ENCODE results near the gene BRIP1. TPM values are rescaled to one million over a fixed set of nuclear protein-coding genes. Genes with fewer than 3 reads are reported as not detected.
"Not testable (repeated sequence)": the region's sequence is repeated elsewhere in the genome, so short reads cannot be mapped to it uniquely, and the experiment has no call there.

BRIP1 gene
- total and polyA plus RNA-seq, 4 donors, result 3.4 to 7.9 (median 6.2) TPM

DNA sequence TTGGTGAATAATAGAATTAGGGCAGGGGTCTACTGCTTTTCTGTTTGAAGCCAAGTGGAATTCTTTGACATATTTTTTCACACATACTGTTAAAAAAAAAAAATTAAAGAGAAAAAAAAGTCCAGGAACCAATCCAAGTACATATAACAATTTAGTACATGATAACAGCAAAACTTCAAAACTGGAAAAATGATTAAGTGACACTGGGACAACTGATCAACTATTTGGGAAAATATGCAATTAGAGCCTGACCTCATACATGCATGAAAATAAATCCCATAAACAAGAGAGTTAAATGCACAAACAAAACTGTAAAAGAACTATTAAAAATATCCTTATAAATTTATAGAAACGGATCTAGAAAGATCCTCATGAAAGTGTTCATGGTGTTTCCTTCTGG lies 27.7 kb downstream of the BRIP1 start:
- no peaks in the 10 kb centered on the region for H3K36me3 ChIP-seq (ENCODE audit: control insufficient read depth, insufficient read depth, low read length)
- H3K27ac ChIP-seq (ENCODE audit: low read depth, low read length), result no peak overlapping the region
- H3K27me3 ChIP-seq (ENCODE audit: control insufficient read depth, insufficient read depth, low read length), result no peaks in the 10 kb centered on the region
- H3K4me3 ChIP-seq (ENCODE audit: low read depth, low read length), result no peak overlapping the region
- H3K4me1 ChIP-seq (ENCODE audit: control insufficient read depth, insufficient read depth, low read length), result no peaks in the 10 kb centered on the region
- DNase-seq (ENCODE audit: low read depth in 4 of 6, low spot score in 6 of 6), result no peak
- no CpG with 5 or more reads among the region's 1 CpG for WGBS (ENCODE audit: insufficient coverage)
- no peaks in the 10 kb centered on the region for H3K9me3 ChIP-seq (ENCODE audit: control insufficient read depth, insufficient read depth, low read length)

DNA sequence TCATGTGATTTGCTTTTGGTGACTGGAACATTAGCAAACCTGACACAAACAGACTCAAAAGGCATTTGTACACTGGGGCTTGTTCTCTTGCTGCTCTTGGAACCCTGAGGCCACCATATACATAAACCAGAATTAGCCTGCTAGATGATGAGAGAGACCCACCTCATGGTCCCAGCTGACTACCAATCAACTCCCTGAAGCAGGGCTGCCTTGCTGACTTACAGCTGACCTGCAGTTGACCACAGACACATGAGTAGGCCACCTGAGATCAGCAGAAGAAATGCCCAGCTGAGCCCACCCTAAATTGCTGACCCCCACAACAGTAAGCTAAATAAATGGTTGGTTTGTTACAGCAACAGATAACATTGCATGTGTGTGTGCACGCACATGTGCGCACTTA lies 28.7 kb downstream of the BRIP1 start:
- Histone ChIP-seq H3K27me3 (ENCODE audit: control insufficient read depth, insufficient read depth, low read length) (no peaks in the 10 kb centered on the region), H3K27ac (ENCODE audit: low read depth, low read length) (no peak overlapping the region), H3K4me1 (ENCODE audit: control insufficient read depth, insufficient read depth, low read length) (no peaks in the 10 kb centered on the region), H3K36me3 (ENCODE audit: control insufficient read depth, insufficient read depth, low read length) (no peaks in the 10 kb centered on the region), H3K9me3 (ENCODE audit: control insufficient read depth, insufficient read depth, low read length) (no peaks in the 10 kb centered on the region), H3K4me3 (ENCODE audit: low read depth, low read length) (no peak overlapping the region)
- WGBS (ENCODE audit: insufficient coverage), result no CpG with 5 or more reads among the region's 2 CpGs
- no peak for DNase-seq (ENCODE audit: low read depth in 4 of 6, low spot score in 6 of 6)

DNA sequence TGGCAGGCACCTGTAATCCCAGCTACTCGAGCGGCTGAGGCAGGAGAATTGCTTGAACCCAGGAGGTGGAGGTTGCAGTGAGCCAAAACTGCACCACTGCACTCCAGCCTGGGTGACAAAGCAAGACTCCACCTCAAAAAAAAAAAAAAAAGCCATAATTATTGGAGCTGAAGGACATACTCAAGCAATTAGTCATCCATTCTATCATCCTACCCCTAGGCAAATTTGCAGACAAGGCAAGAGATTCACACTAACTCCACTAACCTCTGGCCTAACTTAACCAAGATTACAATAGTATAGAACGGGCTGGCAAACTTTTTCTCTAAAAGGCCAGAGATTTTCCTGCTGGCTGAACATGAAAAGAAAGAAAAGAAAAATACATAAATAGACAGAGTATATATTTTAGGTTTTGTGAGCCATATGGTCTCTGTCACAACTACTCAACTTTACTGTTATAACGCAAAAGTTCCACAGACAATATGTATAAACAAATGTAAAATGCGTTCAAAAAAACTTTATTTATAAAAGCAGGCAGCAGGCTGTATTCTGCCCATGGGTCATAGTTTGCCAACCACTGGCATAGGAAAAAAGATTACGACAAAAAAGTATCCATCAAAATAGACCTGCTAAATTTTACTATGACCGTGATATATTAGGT lies 29.7 kb downstream of the BRIP1 start:
- Histone ChIP-seq H3K4me1 (ENCODE audit: control insufficient read depth, insufficient read depth, low read length) (no peaks in the 10 kb centered on the region), H3K27ac (ENCODE audit: low read depth, low read length) (no peak overlapping the region), H3K27me3 (ENCODE audit: control insufficient read depth, insufficient read depth, low read length) (no peaks in the 10 kb centered on the region), H3K4me3 (ENCODE audit: low read depth, low read length) (no peak overlapping the region), H3K9me3 (ENCODE audit: control insufficient read depth, insufficient read depth, low read length) (no peaks in the 10 kb centered on the region), H3K36me3 (ENCODE audit: control insufficient read depth, insufficient read depth, low read length) (no peaks in the 10 kb centered on the region)
- WGBS (ENCODE audit: insufficient coverage), result 100% methylated on average over 1 of the region's 7 CpGs
- no peak for DNase-seq (ENCODE audit: low read depth in 4 of 6, low spot score in 6 of 6)

DNA sequence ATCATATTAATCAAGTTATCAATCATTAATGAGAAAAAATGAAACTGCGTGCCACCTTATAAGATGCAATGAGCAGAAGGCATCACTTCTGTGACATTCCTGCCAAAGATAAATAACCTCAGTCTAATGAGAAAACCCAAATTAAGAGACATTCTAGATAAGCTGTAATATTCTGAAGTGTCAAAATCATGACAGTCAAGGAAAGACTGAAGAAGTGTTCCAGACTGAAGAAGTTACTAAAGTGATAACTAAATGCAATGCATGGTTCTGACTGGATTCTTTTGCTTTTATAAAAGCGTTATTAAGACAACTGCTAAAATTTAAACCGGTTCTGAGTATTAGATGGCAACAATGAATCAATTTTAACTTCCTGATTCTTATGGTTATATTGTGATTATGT lies 30.9 kb downstream of the BRIP1 start:
- H3K36me3 ChIP-seq (ENCODE audit: control insufficient read depth, insufficient read depth, low read length), result peaks cover 1% of the 10 kb centered on the region
- DNase-seq (ENCODE audit: low read depth in 4 of 6, low spot score in 6 of 6), result no peak
- no peaks in the 10 kb centered on the region for H3K9me3 ChIP-seq (ENCODE audit: control insufficient read depth, insufficient read depth, low read length)
- no peak overlapping the region for H3K27ac ChIP-seq (ENCODE audit: low read depth, low read length)
- no CpG with 5 or more reads among the region's 3 CpGs for WGBS (ENCODE audit: insufficient coverage)
- no peaks in the 10 kb centered on the region for H3K4me1 ChIP-seq (ENCODE audit: control insufficient read depth, insufficient read depth, low read length)
- H3K4me3 ChIP-seq (ENCODE audit: low read depth, low read length), result no peak overlapping the region
- H3K27me3 ChIP-seq (ENCODE audit: control insufficient read depth, insufficient read depth, low read length), result no peaks in the 10 kb centered on the region

DNA sequence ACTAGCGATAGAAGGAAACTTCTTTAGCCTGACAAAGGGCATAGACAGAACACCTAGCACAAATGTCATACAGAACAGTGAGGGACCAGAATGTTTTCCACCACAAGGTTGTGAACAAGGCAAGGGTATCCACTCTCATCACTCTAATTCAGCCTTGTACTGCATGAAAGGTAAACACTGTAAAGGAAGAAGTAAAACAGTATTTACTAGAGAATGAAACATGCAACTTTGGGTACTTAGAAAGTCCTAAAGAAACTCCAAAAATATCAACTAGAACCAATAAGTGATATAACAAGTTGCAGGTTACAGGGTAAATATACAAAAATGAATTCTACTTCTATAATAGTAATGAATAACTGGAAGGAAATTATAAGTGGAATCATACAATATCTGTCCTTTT lies 32.2 kb downstream of the BRIP1 start:
- Histone ChIP-seq H3K9me3 (ENCODE audit: control insufficient read depth, insufficient read depth, low read length) (no peaks in the 10 kb centered on the region), H3K4me1 (ENCODE audit: control insufficient read depth, insufficient read depth, low read length) (no peaks in the 10 kb centered on the region), H3K4me3 (ENCODE audit: low read depth, low read length) (no peak overlapping the region), H3K27ac (ENCODE audit: low read depth, low read length) (no peak overlapping the region), H3K36me3 (ENCODE audit: control insufficient read depth, insufficient read depth, low read length) (peaks cover 2% of the 10 kb centered on the region), H3K27me3 (ENCODE audit: control insufficient read depth, insufficient read depth, low read length) (no peaks in the 10 kb centered on the region)
- WGBS (ENCODE audit: insufficient coverage), result no CpG with 5 or more reads among the region's 1 CpG
- DNase-seq (ENCODE audit: low read depth in 4 of 6, low spot score in 6 of 6), result no peak

DNA sequence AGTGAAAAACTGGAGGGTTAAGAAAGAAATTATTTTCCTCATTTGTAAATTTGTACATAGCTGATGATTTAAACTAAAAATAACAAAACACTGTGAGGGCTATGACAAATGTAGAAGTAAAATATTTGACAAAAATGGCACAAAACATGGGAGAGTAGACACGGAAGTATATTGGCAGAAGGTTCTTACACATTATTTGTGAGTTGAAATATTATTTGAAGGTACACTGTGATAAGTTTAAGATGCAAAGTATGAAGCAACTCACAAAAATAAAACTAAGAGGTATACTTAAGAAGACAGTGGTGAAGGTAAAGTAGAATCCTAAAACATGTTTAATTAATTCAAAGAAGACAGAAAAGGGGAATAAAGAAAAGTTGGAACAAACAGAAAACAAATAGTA lies 34.6 kb downstream of the BRIP1 start:
- Histone ChIP-seq H3K27ac (ENCODE audit: low read depth, low read length) (no peak overlapping the region), H3K9me3 (ENCODE audit: control insufficient read depth, insufficient read depth, low read length) (no peaks in the 10 kb centered on the region), H3K4me1 (ENCODE audit: control insufficient read depth, insufficient read depth, low read length) (no peaks in the 10 kb centered on the region), H3K27me3 (ENCODE audit: control insufficient read depth, insufficient read depth, low read length) (no peaks in the 10 kb centered on the region), H3K4me3 (ENCODE audit: low read depth, low read length) (no peak overlapping the region), H3K36me3 (ENCODE audit: control insufficient read depth, insufficient read depth, low read length) (peaks cover 2% of the 10 kb centered on the region)
- no peak for DNase-seq (ENCODE audit: low read depth in 4 of 6, low spot score in 6 of 6)
- WGBS (ENCODE audit: insufficient coverage), result no CpG with 5 or more reads among the region's 1 CpG

DNA sequence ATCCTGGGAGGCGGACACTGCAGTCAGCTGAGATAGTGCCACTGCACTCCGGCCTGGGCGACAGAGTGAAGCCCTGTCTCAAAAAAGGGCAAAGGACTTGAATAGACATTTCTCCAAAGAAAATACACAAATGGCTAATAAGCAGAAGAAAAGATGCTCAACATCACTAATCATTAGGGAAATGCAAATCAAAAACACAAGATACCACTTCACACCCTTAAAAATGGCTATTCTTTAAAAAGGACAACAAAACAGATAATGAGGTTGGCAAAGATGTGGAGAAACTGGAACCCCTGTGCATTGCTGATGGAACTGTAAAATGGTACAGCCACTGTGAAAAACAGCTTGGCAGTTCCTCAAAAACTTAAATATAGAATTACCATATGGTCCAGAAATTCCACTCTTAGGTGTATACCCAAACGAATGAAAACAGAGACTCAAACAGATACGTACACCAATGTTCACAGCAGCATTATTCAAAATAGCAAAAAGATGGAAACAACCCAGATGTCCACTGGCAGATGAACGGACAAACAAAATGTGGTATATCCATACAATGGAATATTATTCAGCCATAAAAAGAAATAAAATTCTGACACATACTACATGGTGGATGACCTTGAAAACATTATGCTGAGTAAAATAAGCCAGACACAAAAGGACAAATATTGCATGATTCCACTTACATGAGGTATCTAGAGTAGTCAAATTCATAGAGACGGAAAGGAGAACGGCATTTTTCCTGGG lies 35.5 kb downstream of the BRIP1 start:
- Histone ChIP-seq H3K9me3 (ENCODE audit: control insufficient read depth, insufficient read depth, low read length) (no peaks in the 10 kb centered on the region), H3K4me1 (ENCODE audit: control insufficient read depth, insufficient read depth, low read length) (no peaks in the 10 kb centered on the region), H3K27me3 (ENCODE audit: control insufficient read depth, insufficient read depth, low read length) (no peaks in the 10 kb centered on the region), H3K27ac (ENCODE audit: low read depth, low read length) (no peak overlapping the region), H3K4me3 (ENCODE audit: low read depth, low read length) (no peak overlapping the region), H3K36me3 (ENCODE audit: control insufficient read depth, insufficient read depth, low read length) (peaks cover 2% of the 10 kb centered on the region)
- WGBS (ENCODE audit: insufficient coverage), result 100% methylated on average over 2 of the region's 8 CpGs
- no peak for DNase-seq (ENCODE audit: low read depth in 4 of 6, low spot score in 6 of 6)

DNA sequence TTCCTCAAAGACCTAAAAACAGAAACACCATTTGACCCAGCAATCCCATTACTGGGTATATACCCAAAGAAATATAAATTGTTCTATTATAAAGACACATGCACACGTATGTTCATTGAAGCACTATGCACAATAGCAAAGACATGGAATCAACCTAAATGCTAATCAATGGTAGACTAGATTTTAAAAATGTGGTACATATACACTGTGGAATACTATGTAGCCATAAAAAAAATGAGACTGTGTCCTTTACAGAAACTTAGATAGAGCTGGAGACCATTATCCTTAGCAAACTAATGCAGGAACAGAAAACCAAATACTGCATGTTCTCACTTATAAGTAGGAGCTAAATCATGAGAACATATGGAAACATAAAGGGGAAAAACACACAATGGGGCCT lies 36.5 kb downstream of the BRIP1 start:
- H3K27ac ChIP-seq (ENCODE audit: low read depth, low read length); DNase-seq (ENCODE audit: low read depth in 4 of 6, low spot score in 6 of 6); H3K27me3 ChIP-seq (ENCODE audit: control insufficient read depth, insufficient read depth, low read length); H3K9me3 ChIP-seq (ENCODE audit: control insufficient read depth, insufficient read depth, low read length); H3K36me3 ChIP-seq (ENCODE audit: control insufficient read depth, insufficient read depth, low read length); H3K4me1 ChIP-seq (ENCODE audit: control insufficient read depth, insufficient read depth, low read length); H3K4me3 ChIP-seq (ENCODE audit: low read depth, low read length): not testable (repeated sequence)
- no CpG with 5 or more reads among the region's 1 CpG for WGBS (ENCODE audit: insufficient coverage)

DNA sequence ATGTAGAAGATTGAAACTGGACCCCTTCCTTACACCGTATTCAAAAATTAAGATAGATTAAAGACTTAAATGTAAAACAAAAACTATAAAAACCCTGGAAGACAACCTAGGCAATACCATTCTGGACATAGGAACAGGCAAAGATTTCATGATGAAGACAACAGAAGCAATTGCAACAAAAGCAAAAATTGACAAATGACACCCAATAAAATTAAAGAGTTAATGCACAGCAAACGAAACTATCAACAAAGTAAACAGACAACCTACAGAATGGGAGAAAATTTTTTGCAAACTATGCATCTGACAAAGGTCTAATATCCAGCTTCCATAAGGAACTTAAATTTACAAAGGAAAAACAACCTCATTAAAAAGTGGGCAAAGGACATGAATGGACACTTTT lies 37.1 kb downstream of the BRIP1 start:
- not testable (repeated sequence) for H3K4me3 ChIP-seq (ENCODE audit: low read depth, low read length); H3K9me3 ChIP-seq (ENCODE audit: control insufficient read depth, insufficient read depth, low read length); H3K4me1 ChIP-seq (ENCODE audit: control insufficient read depth, insufficient read depth, low read length); H3K27me3 ChIP-seq (ENCODE audit: control insufficient read depth, insufficient read depth, low read length); DNase-seq (ENCODE audit: low read depth in 4 of 6, low spot score in 6 of 6); H3K36me3 ChIP-seq (ENCODE audit: control insufficient read depth, insufficient read depth, low read length); H3K27ac ChIP-seq (ENCODE audit: low read depth, low read length)
- whole genome bisulfite sequencing (ENCODE audit: insufficient coverage), result no CpG with 5 or more reads among the region's 2 CpGs

DNA sequence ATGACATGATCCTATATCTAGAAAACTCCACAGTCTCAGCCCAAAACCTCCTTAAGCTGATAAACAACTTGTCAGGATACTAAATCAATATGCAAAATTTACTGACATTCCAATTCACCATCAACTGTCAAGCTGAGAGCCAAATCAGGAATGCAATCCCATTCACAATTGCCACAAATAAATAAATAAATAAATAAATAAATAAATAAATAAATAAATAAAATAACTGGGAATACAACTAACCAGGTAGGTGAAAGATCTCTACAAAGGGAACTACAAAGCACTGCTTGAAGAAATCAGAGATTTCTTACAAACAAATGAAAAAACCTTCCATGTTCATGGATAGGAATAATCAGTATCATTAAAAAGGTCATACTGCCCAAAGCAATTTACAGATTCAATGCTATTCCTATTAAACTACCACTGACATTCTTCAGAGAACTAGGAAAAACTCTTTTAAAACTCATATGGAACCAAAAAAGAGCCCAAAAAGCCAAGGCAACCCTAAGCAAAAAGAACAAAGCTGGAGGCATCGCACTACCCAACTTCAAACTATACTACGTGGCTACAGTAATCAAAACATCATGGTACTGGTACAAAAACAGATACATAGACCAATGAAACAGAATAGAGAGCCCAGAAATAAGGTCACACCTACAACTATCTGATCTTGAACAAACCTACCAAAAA lies 37.7 kb downstream of the BRIP1 start:
- no peak overlapping the region for H3K27ac ChIP-seq (ENCODE audit: low read depth, low read length)
- WGBS (ENCODE audit: insufficient coverage), result 92% methylated on average over 2 of the region's 2 CpGs
- no peaks in the 10 kb centered on the region for H3K9me3 ChIP-seq (ENCODE audit: control insufficient read depth, insufficient read depth, low read length)
- H3K4me1 ChIP-seq (ENCODE audit: control insufficient read depth, insufficient read depth, low read length), result no peaks in the 10 kb centered on the region
- no peaks in the 10 kb centered on the region for H3K27me3 ChIP-seq (ENCODE audit: control insufficient read depth, insufficient read depth, low read length)
- no peak for DNase-seq (ENCODE audit: low read depth in 4 of 6, low spot score in 6 of 6)
- H3K4me3 ChIP-seq (ENCODE audit: low read depth, low read length), result no peak overlapping the region
- H3K36me3 ChIP-seq (ENCODE audit: control insufficient read depth, insufficient read depth, low read length), result peaks cover 2% of the 10 kb centered on the region

All from spinal cord (tissue), 10 donors.